GM12872 (cell line): ENCODE data around the gene KCNQ1.

Source experiments
- CTCF ChIP-seq: IDR thresholded peaks from 3 replicates; pipeline ENCODE4 v1.5.1; 2011; ENCODE audit warnings: low read depth, mild to moderate bottlenecking, low read length, moderate library complexity; ENCODE audit not compliant: insufficient read depth

Gene KCNQ1

GRCh38 chr11:2813968-2814367 lies 369.2 kb downstream of the KCNQ1 start:
- TF ChIP-seq CTCF = no peak

GRCh38 chr11:2814751-2815150 lies 369.9 kb downstream of the KCNQ1 start:
- no peak for TF ChIP-seq CTCF

GRCh38 chr11:2815762-2816496 lies 371.1 kb downstream of the KCNQ1 start:
- no peak for TF ChIP-seq CTCF

GRCh38 chr11:2816523-2816922 lies 371.7 kb downstream of the KCNQ1 start:
- no peak for TF ChIP-seq CTCF

GRCh38 chr11:2816941-2817421 lies 372.2 kb downstream of the KCNQ1 start:
- no peak for TF ChIP-seq CTCF

GRCh38 chr11:2817431-2817830 lies 372.6 kb downstream of the KCNQ1 start:
- TF ChIP-seq CTCF = no peak

- no peak for TF ChIP-seq CTCF
Observed at GRCh38 chr11:2818021-2818420, 373.2 kb downstream of the KCNQ1 start.
